ENCODE data around the gene ART5.
"Not testable (repeated sequence)": the region's sequence is repeated elsewhere in the genome, so short reads cannot be mapped to it uniquely, and the experiment has no call there.

The ART5 gene

GRCh38 chr11:3611976-3612678 is 29.7 kb downstream of the ART5 start:
- CTCF ChIA-PET: interaction anchor here (0.6 kb wide), 1 partner anchor 55 kb away, joined by 4 read pairs; no protein-coding TSS in a partner anchor
- POLR2A ChIA-PET (ENCODE audit: low non-redundant PET): no interaction called here
- no peak for DNase-seq (ENCODE audit: low spot score)
- TF ChIP-seq, protein P1, sequence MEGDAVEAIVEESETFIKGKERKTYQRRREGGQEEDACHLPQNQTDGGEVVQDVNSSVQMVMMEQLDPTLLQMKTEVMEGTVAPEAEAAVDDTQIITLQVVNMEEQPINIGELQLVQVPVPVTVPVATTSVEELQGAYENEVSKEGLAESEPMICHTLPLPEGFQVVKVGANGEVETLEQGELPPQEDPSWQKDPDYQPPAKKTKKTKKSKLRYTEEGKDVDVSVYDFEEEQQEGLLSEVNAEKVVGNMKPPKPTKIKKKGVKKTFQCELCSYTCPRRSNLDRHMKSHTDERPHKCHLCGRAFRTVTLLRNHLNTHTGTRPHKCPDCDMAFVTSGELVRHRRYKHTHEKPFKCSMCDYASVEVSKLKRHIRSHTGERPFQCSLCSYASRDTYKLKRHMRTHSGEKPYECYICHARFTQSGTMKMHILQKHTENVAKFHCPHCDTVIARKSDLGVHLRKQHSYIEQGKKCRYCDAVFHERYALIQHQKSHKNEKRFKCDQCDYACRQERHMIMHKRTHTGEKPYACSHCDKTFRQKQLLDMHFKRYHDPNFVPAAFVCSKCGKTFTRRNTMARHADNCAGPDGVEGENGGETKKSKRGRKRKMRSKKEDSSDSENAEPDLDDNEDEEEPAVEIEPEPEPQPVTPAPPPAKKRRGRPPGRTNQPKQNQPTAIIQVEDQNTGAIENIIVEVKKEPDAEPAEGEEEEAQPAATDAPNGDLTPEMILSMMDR (conservative IDR thresholded peaks at IDR 0.05; ENCODE audit: low read depth): no peak
- no peak overlapping the region for H3K27ac ChIP-seq

DNA sequence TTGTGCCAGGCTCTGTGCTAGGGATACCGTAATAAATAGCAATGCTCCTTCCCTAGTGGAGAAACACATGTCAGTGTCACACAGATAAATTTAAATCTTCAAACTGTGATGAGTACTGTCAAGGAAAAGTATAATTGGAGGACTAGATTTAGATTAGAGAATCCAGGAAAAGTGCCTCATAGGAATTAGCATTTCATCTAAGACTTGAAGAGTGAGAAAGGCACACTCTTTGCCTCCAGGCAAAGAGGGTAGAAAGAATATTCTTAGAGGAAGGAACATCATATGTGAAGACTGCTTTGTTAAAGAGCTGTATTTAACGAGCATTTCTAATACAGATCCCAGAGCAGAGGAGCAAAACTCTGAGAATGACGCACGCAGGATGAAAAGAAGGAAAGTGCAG is 30.9 kb downstream of the ART5 start:
- CTCF ChIA-PET: no interaction called here
- no peak for DNase-seq (ENCODE audit: low spot score)
- H3K27ac ChIP-seq: no peak overlapping the region
- TF ChIP-seq, protein P1 (conservative IDR thresholded peaks at IDR 0.05; ENCODE audit: low read depth): no peak
- POLR2A ChIA-PET (ENCODE audit: low non-redundant PET): no interaction called here

- TF ChIP-seq, protein P1 (conservative IDR thresholded peaks at IDR 0.05; ENCODE audit: low read depth): peak; percentile 68
- DNase-seq (ENCODE audit: low spot score): peak; percentile 38
- ChIA-PET CTCF (interaction anchor here (0.6 to 0.9 kb wide), 3 partner anchors 18 to 192 kb away, joined by 3 to 5 read pairs (median 3); no protein-coding TSS in a partner anchor), POLR2A (ENCODE audit: low non-redundant PET) (interaction anchor here (0.5 kb wide), 1 partner anchor 890 kb away, joined by 3 read pairs; no protein-coding TSS in a partner anchor)
- H3K27ac ChIP-seq: no peak overlapping the region
Measured at GRCh38 chr11:3609416-3610265, 32.2 kb downstream of the ART5 start.

DNA sequence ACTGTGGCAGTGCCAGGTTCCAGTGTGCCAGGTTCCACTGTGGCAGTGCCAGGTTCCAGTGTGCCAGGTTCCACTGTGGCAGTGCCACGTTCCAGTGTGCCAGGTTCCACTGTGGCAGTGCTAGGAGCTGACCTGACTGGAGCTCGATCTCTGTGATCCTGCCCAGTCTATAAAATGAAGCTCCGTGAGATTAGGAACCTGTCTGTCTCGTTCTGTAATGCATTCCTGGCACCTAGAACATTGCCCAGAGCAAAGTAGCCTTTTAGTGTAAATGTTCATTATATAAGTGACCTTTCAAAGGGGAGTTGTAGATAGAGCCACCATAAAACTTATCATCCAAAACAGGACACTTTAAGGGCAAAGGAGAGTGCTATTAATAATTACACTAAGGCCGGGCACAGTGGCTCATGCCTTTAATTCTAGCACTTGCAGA is 36.0 kb downstream of the ART5 start:
- POLR2A ChIA-PET (ENCODE audit: low non-redundant PET): no interaction called here
- DNase-seq (ENCODE audit: low spot score): no peak
- TF ChIP-seq, protein P1 (conservative IDR thresholded peaks at IDR 0.05; ENCODE audit: low read depth): no peak
- no peak overlapping the region for H3K27ac ChIP-seq
- CTCF ChIA-PET: no interaction called here

DNA sequence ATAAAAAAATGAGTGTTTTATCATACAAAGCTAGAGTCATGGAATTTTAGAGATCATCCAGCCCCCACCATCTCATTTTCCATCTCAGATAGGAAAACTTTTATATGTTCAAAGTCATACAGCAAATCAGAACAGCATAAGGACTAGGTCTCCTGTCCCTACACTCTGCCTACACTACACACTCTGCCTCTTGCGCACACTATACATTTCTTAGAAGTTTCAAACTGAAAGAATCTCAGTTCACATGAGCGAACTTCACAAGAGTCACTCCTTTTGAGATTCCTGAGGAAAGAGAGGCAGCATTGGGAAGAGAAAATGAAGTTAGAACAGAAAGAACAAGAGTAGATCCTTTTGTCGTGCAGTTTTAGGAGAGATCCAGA is 36.5 kb downstream of the ART5 start:
- no peak overlapping the region for H3K27ac ChIP-seq
- no peak for DNase-seq (ENCODE audit: low spot score)
- ChIA-PET CTCF (no interaction called here), POLR2A (ENCODE audit: low non-redundant PET) (no interaction called here)
- TF ChIP-seq, protein P1 (conservative IDR thresholded peaks at IDR 0.05; ENCODE audit: low read depth): no peak

DNA sequence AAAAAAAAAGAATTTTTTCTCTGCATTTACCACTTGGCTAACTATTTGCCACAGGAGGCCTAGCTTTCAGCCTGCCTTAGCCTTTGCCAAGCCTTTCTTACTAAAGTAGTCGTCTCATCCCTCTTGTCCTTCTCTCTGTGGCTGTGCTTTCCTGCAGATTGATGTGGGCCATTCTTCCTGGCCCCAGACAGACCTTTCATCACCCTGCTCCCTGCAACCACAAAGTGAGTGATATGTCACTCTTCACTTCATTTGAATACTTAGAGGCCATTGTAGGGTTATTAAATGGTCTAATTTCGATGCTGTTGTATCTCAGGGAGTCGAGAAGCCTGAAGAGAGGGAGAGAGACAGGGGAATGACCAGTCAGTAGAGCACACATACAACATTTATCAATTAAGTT is 37.6 kb downstream of the ART5 start:
- TF ChIP-seq, protein P1 (conservative IDR thresholded peaks at IDR 0.05; ENCODE audit: low read depth): no peak
- CTCF ChIA-PET: no interaction called here
- H3K27ac ChIP-seq: no peak overlapping the region
- no peak for DNase-seq (ENCODE audit: low spot score)
- POLR2A ChIA-PET (ENCODE audit: low non-redundant PET): no interaction called here

DNA sequence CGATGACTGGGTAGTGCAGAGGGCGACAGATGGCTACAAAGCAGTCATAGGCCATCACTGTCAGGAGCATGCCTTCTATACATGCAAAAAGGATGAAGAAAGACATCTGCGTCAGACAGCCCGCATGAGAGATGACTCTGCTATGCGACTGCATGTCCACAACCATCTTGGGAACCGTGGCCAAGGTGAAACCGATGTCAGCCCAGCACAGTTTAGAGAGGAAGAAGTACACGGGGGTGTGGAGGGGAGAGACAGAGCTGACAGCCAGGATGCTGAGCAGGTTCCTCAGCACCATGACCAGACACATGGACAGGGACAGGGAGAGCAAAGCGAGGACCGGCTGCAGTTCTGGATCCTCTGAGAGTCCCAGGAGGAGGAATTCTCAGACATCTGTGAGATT is 41.6 kb downstream of the ART5 start:
- CTCF ChIA-PET; DNase-seq (ENCODE audit: low spot score); POLR2A ChIA-PET (ENCODE audit: low non-redundant PET); H3K27ac ChIP-seq: not testable (repeated sequence)

- CTCF ChIA-PET; H3K27ac ChIP-seq; POLR2A ChIA-PET (ENCODE audit: low non-redundant PET); DNase-seq (ENCODE audit: low spot score): not testable (repeated sequence)
Measured at GRCh38 chr11:3597743-3598142, 44.0 kb downstream of the ART5 start.

DNA sequence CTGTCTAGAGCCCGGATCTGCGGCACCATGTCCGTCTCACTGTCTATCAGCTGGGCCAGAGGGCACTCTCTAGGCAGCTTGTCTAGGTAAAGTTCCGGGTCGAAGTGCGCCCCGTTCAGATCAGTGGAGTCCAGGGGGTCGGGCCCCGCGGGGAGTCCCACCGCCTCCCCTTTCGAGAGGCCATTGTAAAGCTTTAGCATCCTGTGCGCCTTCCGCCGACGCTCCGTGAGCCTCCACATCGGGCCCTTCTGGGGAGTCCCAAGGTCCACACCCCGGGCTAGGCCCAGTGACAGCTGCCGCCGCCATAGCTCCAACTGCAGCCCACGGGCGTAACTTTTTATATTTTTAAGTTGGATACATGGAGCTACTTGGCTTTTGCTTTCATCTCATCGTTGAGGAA is 50.5 kb downstream of the ART5 start:
- DNase-seq (ENCODE audit: low spot score); H3K27ac ChIP-seq; POLR2A ChIA-PET (ENCODE audit: low non-redundant PET): not testable (repeated sequence)
- CTCF ChIA-PET: interaction anchor here (0.6 kb wide), 1 partner anchor 182 kb away, joined by 4 read pairs; no protein-coding TSS in a partner anchor

- CTCF ChIA-PET; DNase-seq (ENCODE audit: low spot score); H3K27ac ChIP-seq; POLR2A ChIA-PET (ENCODE audit: low non-redundant PET): not testable (repeated sequence)
Measured at GRCh38 chr11:3590193-3590592, 51.6 kb downstream of the ART5 start.

All from RWPE1 (cell line).